SK-N-SH (cell line): ENCODE measurements around the gene ATE1. TPM values are rescaled to one million over a fixed set of nuclear protein-coding genes. Genes with fewer than 3 reads are reported as not detected.

Source experiments
- CTCF ChIA-PET: fragments of 300-600, 350-600 bp; formaldehyde crosslinking; extraction: SDS; loops from one replicate; lab custom pipeline; 2021; lab: Yijun Ruan, JAX
- POLR2A ChIA-PET: fragments of 350-600 bp; sonication (Branson Sonifier 250); formaldehyde crosslinking; extraction: SDS; loops from one replicate; lab custom pipeline; 2020; ENCODE audit warnings: antibody characterized with exemption, inconsistent platforms; lab: Yijun Ruan, JAX
- DNase-seq: peaks from one replicate; pipeline ENCODE4 v3.0.0; 2012
- H2AFZ ChIP-seq: fragments of 200-600 bp; sonication (generic); 2 replicates; pipeline ENCODE4 v1.8.1; 2016; ENCODE audit warnings: antibody characterized with exemption, mild to moderate bottlenecking, low read depth
- H3F3A ChIP-seq: fragments of 200-600 bp; sonication (generic); replicated peaks from 2 replicates; pipeline ENCODE3; 2016; ENCODE audit warnings: antibody characterized with exemption, mild to moderate bottlenecking; ENCODE audit not compliant: insufficient read depth
- H3K27ac ChIP-seq, 2 experiments: fragments of 200-500 bp in 1 of 2; fragments of 200-600 bp in 1 of 2; sonication (Bioruptor generic) in 1 of 2; sonication (generic), shearing (Covaris generic) in 1 of 2; 2 replicates each; pipeline versions ENCODE4 v1.5.1 to v1.6.1; 2014 to 2016; ENCODE audit warnings: low read depth in 2 of 2, inconsistent platforms in 1 of 2, low read length in 1 of 2, mild to moderate bottlenecking in 1 of 2, mixed read lengths in 1 of 2
- H3K27me3 ChIP-seq: fragments of 200-600 bp; sonication (generic), shearing (Covaris generic); 2 replicates; pipeline ENCODE4 v1.6.1; 2016; ENCODE audit warnings: mixed run types; ENCODE audit not compliant: insufficient read depth
- H3K36me3 ChIP-seq, 2 experiments: fragments of 200-500 bp in 1 of 2; fragments of 200-600 bp in 1 of 2; sonication (Bioruptor generic) in 1 of 2; sonication (generic) in 1 of 2; replicated peaks in 1 of 2; 2 replicates each; pipeline versions ENCODE3 to v1.5.1; 2014 to 2016; ENCODE audit warnings: low read length in 1 of 2, mild to moderate bottlenecking in 1 of 2; ENCODE audit not compliant: insufficient read depth in 2 of 2, control insufficient read depth in 1 of 2
- H3K4me1 ChIP-seq, 2 experiments: fragments of 200-500 bp in 1 of 2; fragments of 200-600 bp in 1 of 2; sonication (Bioruptor generic) in 1 of 2; sonication (generic), shearing (Covaris generic) in 1 of 2; 2 replicates each; pipeline versions ENCODE4 v1.5.1 to v1.6.1; 2014 to 2016; ENCODE audit warnings: low read depth in 1 of 2, low read length in 1 of 2, mixed run types in 1 of 2; ENCODE audit not compliant: insufficient read depth in 2 of 2, control insufficient read depth in 1 of 2
- H3K4me2 ChIP-seq: fragments of 200-600 bp; sonication (generic), shearing (Covaris generic); 2 replicates; pipeline ENCODE4 v1.6.1; 2017; ENCODE audit warnings: mixed run types
- H3K4me3 ChIP-seq, 2 experiments: fragments of 200-500 bp in 1 of 2; fragments of 200-600 bp in 1 of 2; sonication (Bioruptor generic) in 1 of 2; sonication (generic), shearing (Covaris generic) in 1 of 2; 2 replicates each; pipeline versions ENCODE4 v1.5.1 to v1.8.1; 2014 to 2016; ENCODE audit warnings: low read depth in 2 of 2, inconsistent platforms in 1 of 2, low read length in 1 of 2, mild to moderate bottlenecking in 1 of 2, mixed read lengths in 1 of 2, moderate library complexity in 1 of 2
- H3K79me2 ChIP-seq: fragments of 200-600 bp; sonication (generic); 2 replicates; pipeline ENCODE4 v1.8.1; 2017; ENCODE audit warnings: mild to moderate bottlenecking; ENCODE audit not compliant: insufficient read depth
- H3K9ac ChIP-seq: fragments of 200-600 bp; sonication (generic); 2 replicates; pipeline ENCODE4 v1.6.1; 2017; ENCODE audit warnings: mixed run types
- H3K9me2 ChIP-seq: fragments of 200-600 bp; sonication (generic); 2 replicates; pipeline ENCODE4 v1.6.1; 2017; ENCODE audit warnings: mixed run types
- H3K9me3 ChIP-seq: fragments of 200-600 bp; sonication (generic); 2 replicates; pipeline ENCODE4 v1.6.1; 2017; ENCODE audit warnings: mixed run types, mild to moderate bottlenecking, moderate library complexity
- H4K20me1 ChIP-seq: fragments of 200-600 bp; sonication (generic); 2 replicates; pipeline ENCODE4 v1.6.1; 2017; ENCODE audit warnings: mild to moderate bottlenecking, mixed run types; ENCODE audit not compliant: insufficient read depth
- CHD2 ChIP-seq: fragments of 150-350 bp; IDR thresholded peaks from 2 replicates; pipeline ENCODE4 v1.6.1; 2018; ENCODE audit warnings: low read length; ENCODE audit not compliant: partially characterized antibody
- EP300 ChIP-seq, 2 experiments: IDR thresholded peaks; 2 replicates each; pipeline versions ENCODE4 v1.4.0 to v1.6.1; 2012; ENCODE audit warnings: borderline replicate concordance in 1 of 2, low read depth in 1 of 2, low read length in 1 of 2
- EZH2phosphoT487 ChIP-seq: fragments of 200-600 bp; sonication (generic); IDR thresholded peaks from 2 replicates; pipeline ENCODE4 v1.6.1; 2017; ENCODE audit warnings: low read depth, mixed run types, mild to moderate bottlenecking, antibody characterized with exemption, moderate library complexity, borderline replicate concordance
- FOXJ3 ChIP-seq: sonication (generic); formaldehyde crosslinking; IDR thresholded peaks from 2 replicates; pipeline ENCODE4 v1.5.1; 2020; ENCODE audit warnings: mild to moderate bottlenecking, missing genetic modification reagents
- FOXM1 ChIP-seq: IDR thresholded peaks from 2 replicates; pipeline ENCODE4 v1.4.0; 2012; ENCODE audit warnings: low read depth, mild to moderate bottlenecking
- GABPA ChIP-seq: IDR thresholded peaks from 2 replicates; pipeline ENCODE4 v1.4.0; 2012; ENCODE audit warnings: low read depth, mild to moderate bottlenecking
- GATA2 ChIP-seq: sonication (generic); formaldehyde crosslinking; IDR thresholded peaks from 2 replicates; pipeline ENCODE4 v1.5.0; 2020; ENCODE audit warnings: mild to moderate bottlenecking, missing genetic modification reagents
- JUND ChIP-seq: IDR thresholded peaks from 2 replicates; pipeline ENCODE4 v1.4.0; 2012
- MEF2A ChIP-seq: IDR thresholded peaks from 2 replicates; pipeline ENCODE4 v1.4.0; 2012; ENCODE audit warnings: low read depth, borderline replicate concordance
- MXI1 ChIP-seq: IDR thresholded peaks from 2 replicates; pipeline ENCODE4 v1.6.1; 2012; ENCODE audit warnings: mild to moderate bottlenecking, low read depth, low read length, improper control_type of control experiment
- NFIC ChIP-seq: IDR thresholded peaks from 2 replicates; pipeline ENCODE4 v1.4.0; 2012; ENCODE audit warnings: borderline replicate concordance
- POLR2AphosphoS5 ChIP-seq: IDR thresholded peaks from 2 replicates; pipeline ENCODE4 v1.6.1; 2012; ENCODE audit warnings: low read depth, low read length
- RCOR1 ChIP-seq: fragments of 150-350 bp; IDR thresholded peaks from 2 replicates; pipeline ENCODE4 v1.6.1; 2017; ENCODE audit warnings: antibody characterized with exemption, low read length
- REST ChIP-seq: IDR thresholded peaks from 2 replicates; pipeline ENCODE4 v1.6.1; 2012; ENCODE audit warnings: mild to moderate bottlenecking, low read depth, low read length, moderate library complexity
- RFX5 ChIP-seq: IDR thresholded peaks from 2 replicates; pipeline ENCODE4 v1.6.1; 2012; ENCODE audit warnings: mild to moderate bottlenecking, improper control_type of control experiment, low read length
- TAF1 ChIP-seq: IDR thresholded peaks from 2 replicates; pipeline ENCODE4 v1.6.1; 2012; ENCODE audit warnings: low read depth, mild to moderate bottlenecking, low read length, moderate library complexity, borderline replicate concordance
- TEAD4 ChIP-seq: IDR thresholded peaks from 2 replicates; pipeline ENCODE4 v1.4.0; 2012; ENCODE audit warnings: mild to moderate bottlenecking, borderline replicate concordance; ENCODE audit not compliant: insufficient read depth
- YY1 ChIP-seq: IDR thresholded peaks from 2 replicates; pipeline ENCODE4 v1.4.0; 2012; ENCODE audit warnings: low read depth, mild to moderate bottlenecking
- WGBS: methylation state at CpG from one replicate; pipeline ENCODE4 v1.1.6; 2017; ENCODE audit warnings: low lambda C conversion rate; 5-methylcytosine and 5-hydroxymethylcytosine counted together
- polyA plus RNA-seq, 3 experiments: library from polyadenylated mRNA; depleted of rRNA; stranded (reverse); fragments of >200 nt; gene quantifications; 2 replicates each; pipeline ENCODE4 v1.2.3, GENCODE V29; 2012
- TF ChIP-seq, protein P1 (sequence below): IDR thresholded peaks from 2 replicates; pipeline ENCODE4 v1.4.0; 2012; ENCODE audit warnings: low read depth, borderline replicate concordance
- TF ChIP-seq, protein P2 (sequence below): fragments of 150-350 bp; IDR thresholded peaks from 2 replicates; pipeline ENCODE4 v1.6.1; 2016; ENCODE audit warnings: mild to moderate bottlenecking, low read depth, low read length

Gene ATE1
- polyA plus RNA-seq, 1 of the 3 experiments (the other 2 are of a cell fraction), result 6.3 TPM

DNA sequence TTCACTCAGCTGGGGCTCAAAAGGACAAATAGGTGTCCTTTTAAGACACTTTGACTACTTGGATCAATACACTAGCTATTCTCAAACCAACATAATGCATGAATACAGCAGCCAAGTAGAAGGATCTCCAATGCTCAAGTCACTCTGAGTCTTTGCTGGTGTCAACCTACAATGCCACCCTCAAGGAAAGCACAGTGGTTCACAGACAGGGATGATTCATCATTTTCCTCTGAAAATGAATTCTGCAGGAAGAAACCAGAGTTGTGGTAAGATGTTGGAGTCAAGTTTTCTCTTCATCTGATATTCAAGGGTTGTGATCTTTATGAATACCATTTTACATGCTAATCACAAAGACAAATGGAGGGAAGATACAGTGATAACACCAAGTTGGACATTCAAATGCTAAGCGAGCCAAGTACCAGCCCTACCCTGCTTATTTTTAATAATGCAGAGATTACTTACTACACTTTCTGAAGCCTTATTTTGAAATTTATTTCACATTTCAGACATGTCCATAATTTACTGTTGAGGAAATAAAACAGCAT is 186.5 kb downstream of the ATE1 start (continued):
- TF ChIP-seq RFX5, result no peak
- TF ChIP-seq FOXJ3 (CRISPR knock-in tag), result no peak
- TF ChIP-seq NFIC, result no peak
- no peak for TF ChIP-seq MEF2A
- no peak for TF ChIP-seq YY1
- TF ChIP-seq POLR2AphosphoS5, result no peak
- TF ChIP-seq CHD2, result no peak
- TF ChIP-seq EP300 (IDR thresholded peaks at IDR 0.05; ENCODE audit: borderline replicate concordance in 1 of 2, low read depth in 1 of 2, low read length in 1 of 2), result no peak
- TF ChIP-seq GABPA, result no peak
- no peak for TF ChIP-seq MXI1
- TF ChIP-seq JUND, result no peak
- no peak for TF ChIP-seq EZH2phosphoT487

DNA sequence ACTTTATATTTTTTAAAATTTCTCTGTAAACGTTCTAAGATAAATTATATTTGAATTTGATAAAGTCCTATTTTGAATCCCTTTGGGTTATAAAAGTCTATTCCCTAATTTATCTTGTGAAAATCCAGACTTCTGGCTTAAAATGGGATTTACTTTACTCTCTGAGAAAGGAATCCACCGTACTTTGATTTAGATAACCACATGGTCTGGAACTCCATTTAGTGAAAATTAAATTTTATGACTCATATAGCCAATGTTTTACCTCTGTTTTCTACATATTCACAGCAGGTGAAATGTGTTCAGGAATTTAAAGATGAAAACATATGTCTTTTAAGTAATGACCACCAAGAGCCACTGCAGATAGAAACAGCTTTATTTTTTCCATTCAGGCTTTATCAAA is 187.8 kb downstream of the ATE1 start:
- Histone ChIP-seq H3K9me3 (no peaks in the 10 kb centered on the region), H3K4me2 (no peak overlapping the region), H3F3A (peaks cover 5% of the 10 kb centered on the region), H2AFZ (no peak overlapping the region), H3K79me2 (no peaks in the 10 kb centered on the region), H3K9ac (no peak overlapping the region), H3K9me2 (no peaks in the 10 kb centered on the region), H3K4me3 (no peak overlapping the region), H4K20me1 (no peaks in the 10 kb centered on the region), H3K36me3 (peaks cover 0 to 16% of the 10 kb centered on the region in 2 experiments), H3K27me3 (no peaks in the 10 kb centered on the region), H3K4me1 (peaks cover 5 to 26% of the 10 kb centered on the region in 2 experiments; a peak in 2 of 4 replicates), H3K27ac (no peak overlapping the region)
- TF ChIP-seq GABPA (no peak), RCOR1 (0 out of 2 replicates have a peak, but pooled peaks have one; percentile 52), GATA2 (CRISPR knock-in tag) (0 out of 2 replicates have a peak, but pooled peaks have one; percentile 22)
- CTCF ChIA-PET, result interaction anchor here (0.6 to 2.1 kb wide), 3 partner anchors 9 to 797 kb away, joined by 3 to 12 read pairs (median 4); no protein-coding TSS in a partner anchor
- WGBS, result 25% methylated on average over 2 of the region's 2 CpGs
- POLR2A ChIA-PET, result no interaction called here
- no peak for DNase-seq

DNA sequence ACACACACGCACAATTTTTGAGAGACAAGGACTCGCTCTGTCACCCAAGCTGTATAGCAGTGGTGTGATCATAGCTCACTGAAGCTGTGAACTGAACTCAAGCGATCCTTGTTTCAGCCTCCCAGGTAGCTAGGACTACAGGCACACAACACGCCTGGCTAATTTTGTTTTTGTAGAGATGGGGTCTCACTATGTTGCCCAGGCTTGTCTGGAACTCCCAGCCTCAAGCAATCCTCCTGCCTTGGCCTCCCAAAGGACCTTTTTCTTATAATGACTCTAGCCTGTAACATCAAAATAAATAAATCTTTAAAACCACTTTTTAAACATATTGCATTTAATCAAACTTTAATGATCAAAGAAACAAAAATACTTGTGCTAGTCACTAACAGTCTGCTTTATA is 188.7 kb downstream of the ATE1 start:
- CTCF ChIA-PET, result interaction anchor here (1.0 to 1.4 kb wide), 4 partner anchors 9 to 790 kb away, joined by 3 to 5 read pairs (median 4); no protein-coding TSS in a partner anchor
- H3K27me3 ChIP-seq, result no peaks in the 10 kb centered on the region
- TF ChIP-seq EZH2phosphoT487, result no peak
- TF ChIP-seq TEAD4, result no peak
- no peak for TF ChIP-seq GABPA
- no peak for TF ChIP-seq REST
- TF ChIP-seq FOXM1, result no peak
- TF ChIP-seq GATA2 (CRISPR knock-in tag), result no peak
- TF ChIP-seq, protein P1, sequence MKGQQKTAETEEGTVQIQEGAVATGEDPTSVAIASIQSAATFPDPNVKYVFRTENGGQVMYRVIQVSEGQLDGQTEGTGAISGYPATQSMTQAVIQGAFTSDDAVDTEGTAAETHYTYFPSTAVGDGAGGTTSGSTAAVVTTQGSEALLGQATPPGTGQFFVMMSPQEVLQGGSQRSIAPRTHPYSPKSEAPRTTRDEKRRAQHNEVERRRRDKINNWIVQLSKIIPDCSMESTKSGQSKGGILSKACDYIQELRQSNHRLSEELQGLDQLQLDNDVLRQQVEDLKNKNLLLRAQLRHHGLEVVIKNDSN, result no peak
- TF ChIP-seq, protein P2, sequence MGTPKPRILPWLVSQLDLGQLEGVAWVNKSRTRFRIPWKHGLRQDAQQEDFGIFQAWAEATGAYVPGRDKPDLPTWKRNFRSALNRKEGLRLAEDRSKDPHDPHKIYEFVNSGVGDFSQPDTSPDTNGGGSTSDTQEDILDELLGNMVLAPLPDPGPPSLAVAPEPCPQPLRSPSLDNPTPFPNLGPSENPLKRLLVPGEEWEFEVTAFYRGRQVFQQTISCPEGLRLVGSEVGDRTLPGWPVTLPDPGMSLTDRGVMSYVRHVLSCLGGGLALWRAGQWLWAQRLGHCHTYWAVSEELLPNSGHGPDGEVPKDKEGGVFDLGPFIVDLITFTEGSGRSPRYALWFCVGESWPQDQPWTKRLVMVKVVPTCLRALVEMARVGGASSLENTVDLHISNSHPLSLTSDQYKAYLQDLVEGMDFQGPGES, result no peak
- TF ChIP-seq CHD2, result no peak
- no peak for TF ChIP-seq JUND
- no peak for TF ChIP-seq NFIC
- TF ChIP-seq TAF1, result no peak
- TF ChIP-seq RCOR1, result no peak

More for the DNA sequence above, 188.7 kb downstream of the ATE1 start:
- H3K9ac ChIP-seq, result no peak overlapping the region
- H3K36me3 ChIP-seq, result peaks cover 0 to 16% of the 10 kb centered on the region in 2 experiments
- DNase-seq, result no peak
- H2AFZ ChIP-seq, result no peak overlapping the region
- no peak overlapping the region for H3K4me3 ChIP-seq
- no peaks in the 10 kb centered on the region for H3K79me2 ChIP-seq
- H3K27ac ChIP-seq, result no peak overlapping the region
- H3F3A ChIP-seq, result peaks cover 5% of the 10 kb centered on the region
- WGBS, result 79% methylated on average over 4 of the region's 4 CpGs
- no peaks in the 10 kb centered on the region for H4K20me1 ChIP-seq
- H3K4me2 ChIP-seq, result no peak overlapping the region
- H3K9me3 ChIP-seq, result no peaks in the 10 kb centered on the region
- H3K9me2 ChIP-seq, result no peaks in the 10 kb centered on the region
- POLR2A ChIA-PET, result no interaction called here
- peaks cover 5 to 26% of the 10 kb centered on the region in 2 experiments; a peak in 2 of 4 replicates for H3K4me1 ChIP-seq
